ENCODE data around the gene C5. TPM values are rescaled to one million over a fixed set of nuclear protein-coding genes. Genes with fewer than 3 reads are reported as not detected.
"Not testable (repeated sequence)": the region's sequence is repeated elsewhere in the genome, so short reads cannot be mapped to it uniquely, and the experiment has no call there.

The C5 gene
- total RNA-seq, 1 donor from 2014 or later, result 1.0 TPM

DNA sequence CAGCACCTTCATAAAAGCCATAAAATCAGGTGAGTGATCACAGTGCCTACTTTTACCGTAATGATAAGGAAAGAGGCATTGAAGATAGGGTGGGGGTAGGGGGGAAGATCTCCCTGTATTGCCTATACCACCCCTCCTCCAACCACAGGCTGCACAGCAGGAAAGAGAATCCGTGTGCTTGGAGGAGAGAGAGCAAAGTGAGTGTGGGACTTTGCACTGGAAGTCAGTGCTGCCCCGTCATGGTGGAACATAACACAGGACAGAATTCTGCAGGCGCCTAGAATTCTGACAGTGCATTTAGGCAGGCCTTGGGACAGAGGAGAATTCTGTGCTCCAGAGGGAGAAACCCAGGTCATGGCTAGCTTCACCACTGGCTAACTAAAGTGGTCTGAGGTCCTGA, 3.5 kb upstream of the C5 start:
- Mint-ChIP-seq H3K27ac (ENCODE audit: unreplicated experiment) (no peak overlapping the region), H3K27me3 (ENCODE audit: unreplicated experiment) (no peaks in the 10 kb centered on the region), H3K36me3 (ENCODE audit: unreplicated experiment) (no peaks in the 10 kb centered on the region), H3K9me3 (ENCODE audit: unreplicated experiment) (peaks cover 2% of the 10 kb centered on the region), H3K4me1 (ENCODE audit: low read depth, unreplicated experiment) (no peaks in the 10 kb centered on the region), H3K4me3 (ENCODE audit: unreplicated experiment) (no peak overlapping the region)
- TF ChIP-seq CTCF (IDR thresholded peaks at IDR 0.05; ENCODE audit: partially characterized antibody, unreplicated experiment), result no peak
- no peak for DNase-seq

DNA sequence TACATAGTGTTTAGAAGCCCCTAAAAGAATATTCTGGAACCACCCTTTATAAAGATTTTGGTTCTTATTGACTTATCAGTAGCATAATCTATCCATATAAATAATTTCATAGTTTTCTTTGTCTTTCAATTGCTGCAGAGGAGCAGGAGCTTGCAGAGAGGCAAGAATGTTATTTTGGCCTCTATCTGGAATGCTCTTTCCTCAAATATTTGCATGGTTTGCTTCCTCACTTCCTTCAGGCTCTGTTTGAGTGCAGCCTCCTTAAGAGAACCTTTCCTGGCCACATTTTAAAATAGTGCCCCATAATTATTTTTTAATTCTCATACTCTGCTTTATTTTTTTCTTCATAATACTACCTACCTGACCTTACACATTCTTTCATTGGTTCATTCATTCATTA, 1.5 kb downstream of the C5 start:
- H3K4me3 Mint-ChIP-seq (ENCODE audit: unreplicated experiment), result no peak overlapping the region
- no peak for DNase-seq
- no peaks in the 10 kb centered on the region for H3K4me1 Mint-ChIP-seq (ENCODE audit: low read depth, unreplicated experiment)
- peaks cover 2% of the 10 kb centered on the region for H3K9me3 Mint-ChIP-seq (ENCODE audit: unreplicated experiment)
- H3K27me3 Mint-ChIP-seq (ENCODE audit: unreplicated experiment), result no peaks in the 10 kb centered on the region
- TF ChIP-seq CTCF (IDR thresholded peaks at IDR 0.05; ENCODE audit: partially characterized antibody, unreplicated experiment), result no peak
- no peaks in the 10 kb centered on the region for H3K36me3 Mint-ChIP-seq (ENCODE audit: unreplicated experiment)
- no peak overlapping the region for H3K27ac Mint-ChIP-seq (ENCODE audit: unreplicated experiment)

- no peak for DNase-seq
- TF ChIP-seq CTCF (IDR thresholded peaks at IDR 0.05; ENCODE audit: partially characterized antibody, unreplicated experiment), result no peak
- H3K4me3 Mint-ChIP-seq (ENCODE audit: unreplicated experiment), result no peak overlapping the region
- peaks cover 2% of the 10 kb centered on the region for H3K9me3 Mint-ChIP-seq (ENCODE audit: unreplicated experiment)
- no peaks in the 10 kb centered on the region for H3K4me1 Mint-ChIP-seq (ENCODE audit: low read depth, unreplicated experiment)
- H3K27me3 Mint-ChIP-seq (ENCODE audit: unreplicated experiment), result no peaks in the 10 kb centered on the region
- H3K27ac Mint-ChIP-seq (ENCODE audit: unreplicated experiment), result no peak overlapping the region
- H3K36me3 Mint-ChIP-seq (ENCODE audit: unreplicated experiment), result no peaks in the 10 kb centered on the region
These were observed 1.9 kb downstream of the C5 start for GRCh38 chr9:121048175-121048574.

DNA sequence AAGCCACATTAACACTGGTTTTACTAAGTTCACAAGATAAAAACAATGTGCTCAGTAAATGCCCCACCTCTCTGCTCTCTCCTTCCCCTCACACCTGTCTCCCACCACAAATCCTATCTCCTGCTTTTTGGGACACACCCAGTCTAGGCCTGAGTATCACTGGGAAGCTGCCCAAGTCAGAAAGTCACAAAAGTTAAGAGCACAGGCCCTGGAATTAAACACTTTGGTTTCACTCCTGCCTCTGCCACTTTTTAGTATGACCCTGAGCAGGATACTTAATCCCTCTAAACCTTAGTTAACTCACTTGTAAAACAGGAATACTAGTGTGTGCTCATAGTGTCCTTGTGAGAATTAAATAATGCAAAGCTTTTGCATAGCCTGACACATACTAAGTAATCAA, 11.3 kb downstream of the C5 start:
- H3K27ac Mint-ChIP-seq (ENCODE audit: unreplicated experiment), result no peak overlapping the region
- TF ChIP-seq CTCF (IDR thresholded peaks at IDR 0.05; ENCODE audit: partially characterized antibody, unreplicated experiment), result no peak
- DNase-seq, result no peak
- no peaks in the 10 kb centered on the region for H3K9me3 Mint-ChIP-seq (ENCODE audit: unreplicated experiment)
- no peak overlapping the region for H3K4me3 Mint-ChIP-seq (ENCODE audit: unreplicated experiment)
- H3K36me3 Mint-ChIP-seq (ENCODE audit: unreplicated experiment), result no peaks in the 10 kb centered on the region
- H3K27me3 Mint-ChIP-seq (ENCODE audit: unreplicated experiment), result no peaks in the 10 kb centered on the region
- no peaks in the 10 kb centered on the region for H3K4me1 Mint-ChIP-seq (ENCODE audit: low read depth, unreplicated experiment)

DNA sequence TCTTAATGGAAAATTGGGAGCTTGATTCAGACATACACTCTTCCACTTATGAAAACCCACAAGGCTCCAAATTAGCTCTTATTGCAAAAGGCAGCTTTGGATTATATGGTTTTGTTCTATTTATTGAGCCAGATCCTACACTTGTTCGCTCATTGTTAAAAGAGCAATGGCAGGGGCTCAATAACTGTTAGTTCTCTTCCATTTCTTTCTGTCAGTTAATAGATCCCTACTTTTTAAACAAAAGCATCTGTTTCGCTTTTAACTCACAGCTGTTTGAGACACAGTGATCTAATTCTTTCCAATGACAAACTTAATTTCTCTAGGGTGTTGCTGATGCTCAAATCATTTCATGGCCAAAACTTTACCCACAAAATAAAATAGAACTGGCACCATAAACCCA, 11.7 kb downstream of the C5 start:
- Mint-ChIP-seq H3K27me3 (ENCODE audit: unreplicated experiment) (no peaks in the 10 kb centered on the region), H3K4me1 (ENCODE audit: low read depth, unreplicated experiment) (no peaks in the 10 kb centered on the region), H3K9me3 (ENCODE audit: unreplicated experiment) (no peaks in the 10 kb centered on the region), H3K36me3 (ENCODE audit: unreplicated experiment) (no peaks in the 10 kb centered on the region), H3K27ac (ENCODE audit: unreplicated experiment) (peak overlapping the region; percentile 36), H3K4me3 (ENCODE audit: unreplicated experiment) (no peak overlapping the region)
- no peak for DNase-seq
- TF ChIP-seq CTCF (IDR thresholded peaks at IDR 0.05; ENCODE audit: partially characterized antibody, unreplicated experiment), result no peak

DNA sequence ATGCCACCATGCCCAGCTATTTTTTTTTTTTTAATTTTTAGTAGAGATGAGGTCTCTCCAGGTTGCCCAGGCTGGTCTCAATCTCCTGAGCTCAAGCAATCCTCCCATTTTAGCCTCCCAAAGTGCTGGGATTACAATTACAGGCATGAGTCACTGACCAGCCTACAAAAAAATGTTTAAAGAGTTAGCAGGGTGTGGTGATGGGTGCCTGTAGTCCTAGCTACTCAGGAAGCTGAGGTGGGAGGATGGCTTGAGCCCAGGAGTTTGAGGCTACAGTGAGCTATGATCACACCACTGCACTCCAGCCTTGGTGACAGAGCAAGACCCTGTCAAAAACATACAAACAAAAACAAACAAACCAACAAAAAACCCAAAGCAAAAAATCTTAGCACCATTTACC, 14.4 kb downstream of the C5 start:
- not testable (repeated sequence) for H3K4me1 Mint-ChIP-seq (ENCODE audit: low read depth, unreplicated experiment); H3K9me3 Mint-ChIP-seq (ENCODE audit: unreplicated experiment); H3K4me3 Mint-ChIP-seq (ENCODE audit: unreplicated experiment); H3K27ac Mint-ChIP-seq (ENCODE audit: unreplicated experiment); H3K27me3 Mint-ChIP-seq (ENCODE audit: unreplicated experiment); H3K36me3 Mint-ChIP-seq (ENCODE audit: unreplicated experiment); DNase-seq

All from glutamatergic neuron (in vitro differentiated cells).